ENCODE measurements around the gene DDX52. TPM values are rescaled to one million over a fixed set of nuclear protein-coding genes. Genes with fewer than 3 reads are reported as not detected.
"Not testable (repeated sequence)": the region's sequence is repeated elsewhere in the genome, so short reads cannot be mapped to it uniquely, and the experiment has no call there.

DDX52 gene
- total and polyA plus RNA-seq, 4 donors: 8.8 to 28.9 (median 14.2) TPM

- 18 to 26% methylated on average over 3 of the region's 3 CpGs for WGBS, 2 donors
- ATAC-seq (ENCODE audit: insufficient read depth, low FRiP score) (no peak), DNase-seq (peak in 1 of 3 donors; percentile 23)
- Histone ChIP-seq H3K27ac (ENCODE audit: low read depth in 1 of 2, low read length in 1 of 2) (no peak overlapping the region), H3K4me1 (ENCODE audit: control insufficient read depth in 5 of 5, insufficient read depth in 5 of 5, low read length in 5 of 5) (peaks cover 0 to 18% (median 5%) of the 10 kb centered on the region in 5 donors), H3K36me3 (ENCODE audit: control insufficient read depth in 4 of 4, insufficient read depth in 4 of 4, low read length in 4 of 4) (peaks cover 6 to 12% (median 7%) of the 10 kb centered on the region in 4 donors), H3K27me3 (ENCODE audit: control insufficient read depth in 3 of 3, insufficient read depth in 3 of 3, low read length in 2 of 3) (peaks cover 0 to 15% (median 9%) of the 10 kb centered on the region in 3 donors), H3K9ac (ENCODE audit: insufficient read depth in 1 of 2, low read length in 2 of 2) (no peak overlapping the region), H3K9me3 (ENCODE audit: control insufficient read depth in 4 of 4, insufficient read depth in 3 of 4, low read length in 3 of 4) (no peaks in the 10 kb centered on the region), H3K4me3 (no peak overlapping the region)
- no peak for TF ChIP-seq CTCF (IDR thresholded peaks at IDR 0.05; ENCODE audit: control extremely low read depth, extremely low read depth)
These were observed 623 bp upstream of the DDX52 start for GRCh38 chr17:37643869-37644268.

GRCh38 chr17:37642681-37643080 is 565 bp downstream of the DDX52 start:
- 1% methylated on average over 7 of the region's 7 CpGs for WGBS, 2 donors
- ATAC-seq (ENCODE audit: insufficient read depth, low FRiP score) (no peak), DNase-seq (peak in 1 of 3 donors; percentile 56)
- Histone ChIP-seq H3K27me3 (ENCODE audit: control insufficient read depth in 3 of 3, insufficient read depth in 3 of 3, low read length in 2 of 3) (peaks cover 0 to 15% (median 5%) of the 10 kb centered on the region in 3 donors), H3K4me1 (ENCODE audit: control insufficient read depth in 5 of 5, insufficient read depth in 5 of 5, low read length in 5 of 5) (peaks cover 0 to 18% (median 5%) of the 10 kb centered on the region in 5 donors), H3K36me3 (ENCODE audit: control insufficient read depth in 4 of 4, insufficient read depth in 4 of 4, low read length in 4 of 4) (peaks cover 7 to 17% (median 8%) of the 10 kb centered on the region in 4 donors), H3K27ac (ENCODE audit: low read depth in 1 of 2, low read length in 1 of 2) (peak overlapping the region; percentile 81 to 90), H3K9ac (ENCODE audit: insufficient read depth in 1 of 2, low read length in 2 of 2) (peak overlapping the region; percentile 83 to 84), H3K9me3 (ENCODE audit: control insufficient read depth in 4 of 4, insufficient read depth in 3 of 4, low read length in 3 of 4) (no peaks in the 10 kb centered on the region), H3K4me3 (peak overlapping the region; percentile 84)
- TF ChIP-seq CTCF (IDR thresholded peaks at IDR 0.05; ENCODE audit: control extremely low read depth, extremely low read depth): no peak

GRCh38 chr17:37640015-37640414 is 3.2 kb downstream of the DDX52 start:
- TF ChIP-seq CTCF (IDR thresholded peaks at IDR 0.05; ENCODE audit: control extremely low read depth, extremely low read depth): no peak
- Histone ChIP-seq H3K9ac (ENCODE audit: insufficient read depth in 1 of 2, low read length in 2 of 2) (no peak overlapping the region), H3K27me3 (ENCODE audit: control insufficient read depth in 3 of 3, insufficient read depth in 3 of 3, low read length in 2 of 3) (peaks cover 0 to 5% (median 5%) of the 10 kb centered on the region in 3 donors), H3K4me1 (ENCODE audit: control insufficient read depth in 5 of 5, insufficient read depth in 5 of 5, low read length in 5 of 5) (peaks cover 0 to 18% (median 5%) of the 10 kb centered on the region in 5 donors), H3K27ac (ENCODE audit: low read depth in 1 of 2, low read length in 1 of 2) (no peak overlapping the region), H3K4me3 (no peak overlapping the region), H3K9me3 (ENCODE audit: control insufficient read depth in 4 of 4, insufficient read depth in 3 of 4, low read length in 3 of 4) (no peaks in the 10 kb centered on the region), H3K36me3 (ENCODE audit: control insufficient read depth in 4 of 4, insufficient read depth in 4 of 4, low read length in 4 of 4) (peaks cover 8 to 29% (median 18%) of the 10 kb centered on the region in 4 donors)
- DNase-seq: no peak
- no peak for ATAC-seq (ENCODE audit: insufficient read depth, low FRiP score)

- TF ChIP-seq CTCF (IDR thresholded peaks at IDR 0.05; ENCODE audit: control extremely low read depth, extremely low read depth): no peak
- Histone ChIP-seq H3K4me3 (no peak overlapping the region), H3K36me3 (ENCODE audit: control insufficient read depth in 4 of 4, insufficient read depth in 4 of 4, low read length in 4 of 4) (peaks cover 10 to 29% (median 18%) of the 10 kb centered on the region in 4 donors), H3K9ac (ENCODE audit: insufficient read depth in 1 of 2, low read length in 2 of 2) (no peak overlapping the region), H3K9me3 (ENCODE audit: control insufficient read depth in 4 of 4, insufficient read depth in 3 of 4, low read length in 3 of 4) (no peaks in the 10 kb centered on the region), H3K27ac (ENCODE audit: low read depth in 1 of 2, low read length in 1 of 2) (no peak overlapping the region), H3K4me1 (ENCODE audit: control insufficient read depth in 5 of 5, insufficient read depth in 5 of 5, low read length in 5 of 5) (peaks cover 0 to 11% (median 5%) of the 10 kb centered on the region in 5 donors), H3K27me3 (ENCODE audit: control insufficient read depth in 3 of 3, insufficient read depth in 3 of 3, low read length in 2 of 3) (no peaks in the 10 kb centered on the region)
- no peak for DNase-seq
- no peak for ATAC-seq (ENCODE audit: insufficient read depth, low FRiP score)
These were observed 5.3 kb downstream of the DDX52 start for GRCh38 chr17:37637956-37638355.

GRCh38 chr17:37616430-37616829 is 26.8 kb downstream of the DDX52 start:
- H3K27ac ChIP-seq (ENCODE audit: low read depth in 1 of 2, low read length in 1 of 2); H3K4me1 ChIP-seq (ENCODE audit: control insufficient read depth in 5 of 5, insufficient read depth in 5 of 5, low read length in 5 of 5); H3K4me3 ChIP-seq; H3K9ac ChIP-seq (ENCODE audit: insufficient read depth in 1 of 2, low read length in 2 of 2); ATAC-seq (ENCODE audit: insufficient read depth, low FRiP score); DNase-seq; H3K9me3 ChIP-seq (ENCODE audit: control insufficient read depth in 4 of 4, insufficient read depth in 3 of 4, low read length in 3 of 4); H3K27me3 ChIP-seq (ENCODE audit: control insufficient read depth in 3 of 3, insufficient read depth in 3 of 3, low read length in 2 of 3): not testable (repeated sequence)
- H3K36me3 ChIP-seq (ENCODE audit: control insufficient read depth in 4 of 4, insufficient read depth in 4 of 4, low read length in 4 of 4): peaks cover 16 to 39% (median 26%) of the 10 kb centered on the region in 4 donors
- WGBS, 2 donors: 92 to 93% methylated on average over 6 of the region's 6 CpGs
